OCI-LY7 (cell line): ENCODE measurements around the gene DISC1.

ENCODE experiments used
- EZH2phosphoT487 ChIP-seq: fragments of 200-600 bp; sonication (generic); IDR thresholded peaks from 2 replicates; pipeline ENCODE4 v1.6.1; 2018; ENCODE audit warnings: low read depth, borderline replicate concordance, mild to moderate bottlenecking, mixed run types, antibody characterized with exemption, low read length, moderate library complexity, mixed read lengths
- TF ChIP-seq, protein P1 (sequence below): fragments of 200-600 bp; sonication (generic); conservative IDR thresholded peaks from 2 replicates; pipeline ENCODE4 v1.5.1; 2014; ENCODE audit warnings: mild to moderate bottlenecking, antibody characterized with exemption, low read length, moderate library complexity, mixed read lengths

DNA sequence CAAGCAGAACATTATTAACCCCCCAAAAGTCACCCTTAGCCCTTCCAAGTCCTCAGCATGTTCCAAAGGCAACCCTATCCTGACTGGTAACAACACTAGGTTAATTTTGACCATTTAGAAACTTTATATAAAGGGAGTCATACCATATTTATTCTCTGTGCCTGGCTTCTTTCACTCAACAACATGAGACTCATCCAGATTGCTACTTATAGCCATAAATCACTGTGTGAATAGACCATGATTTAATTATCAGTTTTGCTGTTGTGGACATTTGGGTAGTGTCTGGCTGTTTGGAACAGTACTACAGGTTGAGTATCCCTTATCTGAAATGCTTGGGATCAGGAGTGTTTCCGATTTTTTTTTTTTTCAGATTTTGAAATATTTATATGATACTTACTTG lies 252.1 kb downstream of the DISC1 start:
- TF ChIP-seq, protein P1, sequence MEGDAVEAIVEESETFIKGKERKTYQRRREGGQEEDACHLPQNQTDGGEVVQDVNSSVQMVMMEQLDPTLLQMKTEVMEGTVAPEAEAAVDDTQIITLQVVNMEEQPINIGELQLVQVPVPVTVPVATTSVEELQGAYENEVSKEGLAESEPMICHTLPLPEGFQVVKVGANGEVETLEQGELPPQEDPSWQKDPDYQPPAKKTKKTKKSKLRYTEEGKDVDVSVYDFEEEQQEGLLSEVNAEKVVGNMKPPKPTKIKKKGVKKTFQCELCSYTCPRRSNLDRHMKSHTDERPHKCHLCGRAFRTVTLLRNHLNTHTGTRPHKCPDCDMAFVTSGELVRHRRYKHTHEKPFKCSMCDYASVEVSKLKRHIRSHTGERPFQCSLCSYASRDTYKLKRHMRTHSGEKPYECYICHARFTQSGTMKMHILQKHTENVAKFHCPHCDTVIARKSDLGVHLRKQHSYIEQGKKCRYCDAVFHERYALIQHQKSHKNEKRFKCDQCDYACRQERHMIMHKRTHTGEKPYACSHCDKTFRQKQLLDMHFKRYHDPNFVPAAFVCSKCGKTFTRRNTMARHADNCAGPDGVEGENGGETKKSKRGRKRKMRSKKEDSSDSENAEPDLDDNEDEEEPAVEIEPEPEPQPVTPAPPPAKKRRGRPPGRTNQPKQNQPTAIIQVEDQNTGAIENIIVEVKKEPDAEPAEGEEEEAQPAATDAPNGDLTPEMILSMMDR: no peak
- TF ChIP-seq EZH2phosphoT487: no peak
